Activated CD4-positive, alpha-beta T cell treated with anti-CD3 and anti-CD28 coated beads, Interleukin-2, amount 50 U/mL, for 1 hour (primary cell): ENCODE measurements around the gene BPIFB2.

Experiments
- DNase-seq: peaks from one replicate; pipeline ENCODE4 v3.0.0-alpha.2; 2020

Gene BPIFB2

DNA sequence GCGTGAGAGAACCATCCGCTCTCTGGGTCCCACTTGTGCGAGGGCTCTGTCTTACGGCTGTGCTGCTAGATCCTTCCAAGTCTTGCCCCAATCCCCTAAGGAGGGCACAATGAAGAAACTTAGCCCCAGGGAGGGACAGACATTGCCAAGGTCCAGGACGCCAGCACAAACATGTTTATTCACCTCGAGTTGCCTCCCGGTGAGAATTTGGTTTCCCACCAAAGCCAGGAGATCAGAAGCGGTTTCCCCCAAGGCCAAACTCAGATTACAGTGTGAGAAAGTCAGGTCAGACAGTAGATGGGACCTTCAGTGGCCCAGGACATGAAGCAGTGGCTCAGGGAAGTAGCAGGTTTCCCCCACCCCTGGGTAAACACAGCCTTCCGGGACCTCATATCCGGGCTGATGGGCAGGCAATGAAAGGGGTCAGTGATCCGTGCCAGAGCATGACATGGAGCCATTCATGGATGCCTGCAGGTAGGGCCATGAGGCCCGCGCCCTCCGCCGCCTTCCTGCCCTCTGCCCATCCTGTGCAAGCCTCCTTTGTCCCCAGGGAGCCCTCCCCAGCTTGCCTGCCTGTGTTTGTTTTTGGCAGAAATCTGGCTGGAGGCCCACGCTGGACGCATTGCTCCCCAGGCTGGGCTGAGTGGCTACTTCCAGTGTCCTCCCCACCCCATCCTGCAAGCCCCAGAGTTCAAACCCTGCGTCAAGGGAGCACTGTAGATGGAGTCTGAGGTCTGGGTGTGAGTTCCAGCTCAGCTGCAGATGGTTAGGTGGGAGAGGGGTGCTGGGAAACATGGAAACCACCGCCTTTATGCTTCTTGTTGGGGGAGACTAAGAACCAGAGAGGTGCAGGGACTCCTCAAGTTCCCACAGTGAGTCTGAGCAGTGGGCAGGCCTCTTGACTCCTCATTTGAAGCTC is 2.0 kb downstream of the BPIFB2 start:
- no peak for DNase-seq

DNA sequence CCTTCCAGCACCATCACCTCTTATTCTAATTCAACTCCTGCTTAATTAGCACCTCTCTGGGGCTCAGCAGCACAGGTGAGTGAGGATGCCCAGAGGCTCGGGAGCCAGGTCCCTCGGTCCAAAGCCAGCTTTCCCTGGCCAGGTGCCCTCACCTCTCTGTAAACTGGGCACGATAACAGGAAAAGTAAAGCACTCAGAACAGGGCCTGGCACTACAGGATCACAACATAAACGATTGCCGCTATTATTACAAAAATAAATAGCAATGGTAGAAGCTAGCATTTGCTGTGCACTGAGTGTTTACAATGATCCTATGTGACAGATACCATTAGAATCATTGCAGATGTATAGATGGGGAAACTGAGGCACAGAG is 2.6 kb downstream of the BPIFB2 start:
- DNase-seq, result no peak

DNA sequence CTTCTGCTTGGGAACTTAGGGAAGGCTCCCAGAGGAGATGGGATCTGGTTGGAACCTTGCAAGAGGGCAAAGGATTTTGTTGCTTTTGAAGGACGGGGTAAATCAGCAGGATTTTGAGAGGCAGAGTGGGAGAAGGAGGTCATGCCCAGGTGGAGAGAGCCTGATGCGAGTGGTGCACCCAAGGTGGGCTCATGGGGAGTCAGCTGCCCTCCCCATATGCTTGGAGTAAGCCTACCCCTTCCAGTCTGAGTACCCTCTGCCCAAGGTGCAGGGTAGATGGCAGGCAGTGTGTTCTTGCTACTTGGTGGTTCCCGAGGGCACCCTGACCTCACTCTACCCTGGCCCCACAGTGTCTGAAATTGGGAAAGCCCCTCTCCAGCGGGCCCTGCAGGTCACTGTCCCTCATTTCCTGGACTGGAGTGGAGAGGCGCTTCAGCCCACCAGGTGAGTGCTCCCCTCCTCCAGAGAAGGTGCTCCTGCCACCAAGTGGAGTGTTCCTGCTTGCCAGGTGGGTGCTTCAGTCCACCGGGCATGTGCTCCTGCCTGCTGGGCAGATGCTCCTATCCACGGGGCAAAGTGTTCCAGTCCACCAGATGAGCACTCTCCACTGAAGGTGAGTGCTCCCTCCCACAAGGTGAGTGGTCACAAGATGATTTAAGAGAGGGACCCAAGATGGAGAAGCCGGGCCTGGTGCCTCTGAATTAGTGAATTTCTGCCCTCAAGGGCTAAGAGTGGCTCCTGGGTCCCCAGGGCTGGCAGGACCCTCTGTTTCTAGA is 3.4 kb downstream of the BPIFB2 start:
- DNase-seq, result no peak

DNA sequence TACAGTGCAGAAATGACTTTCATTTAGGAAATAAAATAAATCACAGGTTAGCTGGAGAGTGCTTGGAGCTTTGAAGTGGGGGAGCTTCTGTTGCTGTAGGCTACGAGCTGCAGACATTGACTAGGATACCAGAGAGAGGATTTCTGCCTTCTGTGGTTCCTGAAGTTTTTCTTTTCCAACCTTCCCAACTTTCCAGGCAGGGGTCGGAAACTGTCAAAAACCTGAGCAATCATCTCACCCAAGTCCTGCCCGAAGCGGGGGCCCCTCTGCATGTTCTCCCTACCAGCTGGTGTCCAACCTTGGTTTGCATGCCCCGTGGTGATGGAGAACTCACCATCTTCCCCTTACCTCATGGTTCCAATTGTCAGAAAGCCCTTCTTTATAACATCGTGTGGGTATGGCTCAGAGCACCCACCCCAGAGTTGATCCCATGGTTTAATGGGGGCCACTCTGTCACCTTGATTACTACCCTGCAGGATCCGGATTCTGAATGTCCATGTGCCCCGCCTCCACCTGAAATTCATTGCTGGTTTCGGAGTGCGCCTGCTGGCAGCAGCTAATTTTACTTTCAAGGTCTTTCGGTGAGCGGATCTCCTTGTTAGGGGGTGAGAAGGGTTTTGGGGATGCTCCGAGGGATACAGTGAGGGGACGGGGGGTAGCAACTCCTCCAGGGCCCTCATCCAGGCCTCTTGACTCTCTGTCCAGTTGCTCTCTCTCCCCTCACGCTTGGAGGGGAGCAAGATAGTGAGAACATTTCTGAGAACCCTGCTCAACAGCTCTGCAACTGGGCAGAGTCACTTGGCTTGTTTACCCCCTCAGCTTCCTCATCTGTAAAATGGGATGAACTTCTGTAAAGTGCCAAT is 5.1 kb downstream of the BPIFB2 start:
- DNase-seq, result no peak

DNA sequence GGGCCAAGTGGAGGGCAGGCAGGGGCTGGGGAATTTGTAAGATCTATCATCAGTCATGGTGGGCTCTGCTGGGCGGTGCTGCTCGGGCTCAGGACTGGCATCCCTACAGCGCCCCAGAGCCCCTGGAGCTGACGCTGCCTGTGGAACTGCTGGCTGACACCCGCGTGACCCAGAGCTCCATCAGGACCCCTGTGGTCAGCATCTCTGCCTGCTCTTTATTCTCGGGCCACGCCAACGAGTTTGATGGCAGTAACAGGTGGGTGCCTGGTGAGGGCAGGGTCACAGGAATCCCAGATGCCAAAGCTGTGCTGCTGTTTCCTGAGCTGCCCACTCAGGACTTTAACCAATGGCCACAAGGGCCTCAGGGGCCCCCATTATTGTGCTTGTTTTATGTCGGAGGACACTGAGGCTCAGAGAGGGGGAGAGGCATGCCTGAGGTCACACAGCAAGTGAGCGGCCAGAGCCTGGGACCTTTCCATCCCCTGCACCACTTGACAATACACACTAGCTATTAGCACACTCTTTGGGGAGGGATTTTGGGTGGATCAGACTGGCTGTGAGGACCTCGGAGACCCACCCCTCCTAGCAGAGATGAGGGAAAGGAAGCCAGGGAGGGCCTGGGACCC is 6.3 kb downstream of the BPIFB2 start:
- DNase-seq, result no peak

DNA sequence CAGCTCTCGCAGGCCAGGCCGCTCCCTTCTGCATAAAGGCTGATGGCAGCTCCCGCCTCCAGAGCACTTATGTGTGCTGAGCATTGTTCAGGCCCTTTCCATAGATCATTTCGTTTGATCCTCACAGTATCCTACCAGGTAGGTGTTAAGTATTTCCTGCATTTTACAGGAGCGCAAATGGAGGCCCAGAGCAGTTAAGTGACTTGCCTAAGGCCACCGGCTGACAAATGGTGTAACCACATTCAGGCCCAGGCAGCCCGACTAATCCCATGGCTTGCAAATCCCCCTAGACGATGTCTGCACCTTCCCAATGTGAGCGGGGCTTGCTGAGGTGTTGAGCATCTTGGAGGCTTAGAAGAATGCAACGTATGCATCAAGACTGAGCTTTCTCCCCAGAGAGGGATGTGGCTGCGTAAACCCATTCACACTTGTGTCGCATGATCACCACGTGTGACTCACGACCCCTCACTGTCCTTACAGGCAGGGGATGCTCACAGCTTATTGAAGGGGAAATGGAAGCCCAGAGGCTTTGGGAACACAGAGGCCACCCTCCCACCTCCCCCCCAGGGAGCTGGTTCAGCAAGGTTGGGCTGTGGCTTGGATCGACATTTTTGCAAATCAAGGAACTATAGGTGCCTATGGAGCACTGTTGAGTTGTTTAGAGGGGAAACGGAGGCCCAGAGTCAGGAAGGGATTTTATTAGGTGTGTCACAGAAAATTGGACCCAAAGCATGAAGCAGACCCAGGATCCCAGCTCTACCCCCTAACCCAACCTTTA is 7.0 kb downstream of the BPIFB2 start:
- DNase-seq, result no peak

DNA sequence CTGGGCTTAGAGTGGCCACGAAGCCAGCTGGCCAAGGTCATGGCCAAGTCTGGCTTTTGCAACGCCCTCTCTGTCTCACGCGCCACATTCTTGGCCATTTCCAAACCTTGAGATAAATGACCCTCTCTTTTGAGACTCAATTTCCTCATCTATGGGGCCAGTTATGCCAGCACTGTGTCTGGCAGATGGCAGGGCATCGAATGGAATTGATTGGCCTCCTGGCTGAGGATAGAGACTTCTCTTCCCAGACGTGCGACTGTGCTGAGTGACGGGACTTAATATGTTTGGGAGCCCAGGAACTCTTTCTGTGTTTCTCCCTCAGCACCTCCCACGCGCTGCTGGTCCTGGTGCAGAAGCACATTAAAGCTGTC is 7.6 kb downstream of the BPIFB2 start:
- DNase-seq, result no peak

DNA sequence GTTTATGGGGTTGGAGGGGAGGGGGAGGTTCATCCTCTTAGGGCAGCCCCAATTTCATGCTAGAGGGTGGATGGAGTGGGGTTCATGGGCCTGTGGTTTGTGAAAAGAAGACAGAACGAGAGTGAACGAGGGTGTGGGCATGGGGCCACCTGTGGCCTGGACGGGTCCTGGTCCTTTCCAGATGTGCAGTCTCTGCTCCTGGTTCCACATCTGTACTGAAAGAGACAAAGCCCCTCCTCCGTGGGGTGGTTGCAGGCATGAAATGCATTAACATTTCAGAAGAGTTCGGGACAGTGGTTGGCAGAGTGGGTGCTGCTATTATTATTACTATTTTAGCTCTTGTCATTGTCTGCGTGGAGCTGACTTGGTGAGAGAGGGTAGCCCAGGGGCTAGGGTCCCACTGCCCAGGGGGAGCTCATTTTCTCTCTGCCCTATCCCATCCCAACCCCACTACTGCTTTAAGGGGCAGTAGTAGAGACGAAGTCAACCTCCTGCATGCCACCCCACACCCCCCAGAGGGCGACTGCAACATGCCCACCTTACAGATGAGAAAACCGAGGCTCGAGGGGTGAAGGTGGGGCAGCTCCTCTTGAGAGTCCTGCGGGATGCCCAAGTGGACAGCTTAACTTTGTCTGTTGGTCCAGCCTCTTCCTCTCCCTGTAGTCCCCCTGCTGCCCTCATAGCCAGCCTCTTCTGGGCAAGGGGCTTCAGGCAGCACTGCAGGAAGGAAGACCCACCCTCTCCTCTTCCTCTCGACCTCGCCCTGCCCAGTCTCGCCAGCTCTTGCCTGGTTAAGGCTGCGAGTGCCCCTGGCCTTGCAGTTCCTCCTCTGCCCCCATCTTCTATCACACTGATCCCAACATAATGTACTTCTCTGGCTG is 8.4 kb downstream of the BPIFB2 start:
- no peak for DNase-seq

DNA sequence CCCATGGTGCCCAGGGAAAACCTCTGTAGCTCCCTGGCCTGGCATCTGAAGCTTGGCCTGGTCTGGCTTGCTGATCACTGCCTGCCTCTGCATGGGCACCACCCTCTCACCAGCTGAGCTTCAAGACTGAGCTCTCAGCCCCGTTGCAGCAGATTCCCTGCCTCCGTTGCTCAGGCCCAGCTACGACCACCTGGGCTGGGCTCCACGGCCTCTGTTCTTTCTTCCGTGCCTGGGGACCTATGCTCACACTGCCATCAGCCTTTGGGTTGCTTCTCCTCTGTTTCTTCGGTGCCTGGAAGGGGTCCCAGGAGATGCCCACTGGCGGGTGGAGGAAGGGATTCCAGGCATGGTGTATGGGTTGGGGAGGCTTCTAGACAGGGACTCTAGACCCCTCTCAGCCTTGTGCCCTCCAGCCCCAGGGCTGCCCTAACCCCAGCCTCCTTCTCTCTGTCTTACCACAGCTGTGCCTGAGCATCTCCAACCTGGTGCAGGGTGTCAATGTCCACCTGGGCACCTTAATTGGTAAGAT is 9.1 kb downstream of the BPIFB2 start:
- no peak for DNase-seq

DNA sequence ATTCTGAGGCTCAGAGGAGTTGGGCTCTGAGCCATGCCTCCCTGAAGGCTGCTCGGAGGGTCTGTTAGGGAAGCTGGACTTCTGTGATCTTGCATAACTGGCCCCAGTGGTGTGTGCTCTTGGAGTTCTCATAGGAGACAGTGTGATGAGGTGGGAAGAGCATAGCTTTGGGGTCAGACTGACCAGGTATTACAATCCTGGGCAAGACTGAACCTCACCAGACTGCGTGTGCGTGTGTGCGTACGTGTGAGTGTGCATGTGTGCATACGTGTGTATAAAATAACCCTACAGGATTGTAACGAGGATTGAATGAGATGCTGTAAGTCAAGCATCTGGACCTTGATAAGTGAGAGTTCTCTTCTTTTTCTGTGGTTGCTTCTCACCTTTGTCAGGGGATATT is 10.0 kb downstream of the BPIFB2 start:
- no peak for DNase-seq

DNA sequence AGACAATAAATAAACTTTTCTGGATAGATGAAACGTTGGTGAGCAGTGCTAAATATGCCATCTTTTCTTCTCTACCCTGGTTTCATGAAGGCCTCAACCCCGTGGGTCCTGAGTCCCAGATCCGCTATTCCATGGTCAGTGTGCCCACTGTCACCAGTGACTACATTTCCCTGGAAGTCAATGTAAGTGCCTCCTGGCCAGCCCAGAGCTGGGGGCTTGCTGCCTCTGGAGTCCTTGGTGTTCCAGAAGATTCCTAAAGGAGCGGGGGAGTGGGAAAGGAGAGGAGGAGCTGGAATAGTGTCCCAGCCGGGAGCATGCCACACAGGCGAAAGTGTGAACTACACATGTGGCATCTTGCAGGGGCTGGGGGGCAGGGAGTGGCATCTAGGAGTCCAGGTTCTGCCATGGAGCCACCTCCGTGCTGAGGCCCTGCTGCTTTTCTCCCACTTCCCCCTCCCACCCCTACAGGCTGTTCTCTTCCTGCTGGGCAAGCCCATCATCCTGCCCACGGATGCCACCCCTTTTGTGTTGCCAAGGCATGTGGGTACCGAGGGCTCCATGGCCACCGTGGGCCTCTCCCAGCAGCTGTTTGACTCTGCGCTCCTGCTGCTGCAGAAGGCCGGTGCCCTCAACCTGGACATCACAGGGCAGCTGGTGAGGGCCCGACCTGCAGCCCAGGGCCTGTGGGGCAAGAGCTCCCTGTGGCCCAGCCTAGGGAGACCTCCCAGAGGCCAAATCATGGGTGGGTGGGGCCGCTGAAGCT is 10.8 kb downstream of the BPIFB2 start:
- no peak for DNase-seq

DNA sequence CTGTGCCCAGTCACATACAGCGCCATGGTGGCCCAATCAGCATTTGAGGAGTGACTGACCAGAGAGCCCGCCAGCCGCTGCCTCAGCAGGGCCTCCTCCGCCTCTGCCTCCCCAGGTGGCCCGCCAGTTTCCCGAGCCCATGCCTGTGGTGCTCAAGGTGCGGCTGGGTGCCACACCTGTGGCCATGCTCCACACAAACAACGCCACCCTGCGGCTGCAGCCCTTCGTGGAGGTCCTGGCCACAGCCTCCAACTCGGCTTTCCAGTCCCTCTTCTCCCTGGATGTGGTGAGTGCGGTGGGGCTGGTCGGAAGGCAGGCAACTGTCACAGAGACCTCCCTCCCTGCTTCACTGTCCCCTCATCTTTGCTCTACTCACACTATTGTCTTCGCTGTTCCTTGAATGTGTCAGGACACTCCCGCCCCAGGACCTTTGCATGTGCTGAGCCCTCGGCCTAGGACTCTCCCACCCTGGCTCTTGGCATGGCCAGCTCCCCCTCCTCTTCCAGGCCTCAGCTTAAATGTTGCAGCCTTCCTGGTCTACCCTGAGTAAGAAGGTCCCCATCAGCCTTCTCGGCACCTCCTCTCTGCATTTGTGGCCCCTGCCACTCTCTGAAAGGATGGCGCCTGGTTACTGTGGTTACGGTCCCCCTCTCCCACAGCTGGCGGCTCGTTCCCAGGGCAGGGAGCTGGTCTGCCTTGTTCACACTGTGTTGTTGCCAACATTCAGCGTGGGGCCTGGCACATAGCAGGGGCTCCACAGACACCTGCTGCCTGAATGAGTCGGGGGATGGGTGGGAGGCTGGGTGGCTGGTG is 12.2 kb downstream of the BPIFB2 start:
- no peak for DNase-seq

DNA sequence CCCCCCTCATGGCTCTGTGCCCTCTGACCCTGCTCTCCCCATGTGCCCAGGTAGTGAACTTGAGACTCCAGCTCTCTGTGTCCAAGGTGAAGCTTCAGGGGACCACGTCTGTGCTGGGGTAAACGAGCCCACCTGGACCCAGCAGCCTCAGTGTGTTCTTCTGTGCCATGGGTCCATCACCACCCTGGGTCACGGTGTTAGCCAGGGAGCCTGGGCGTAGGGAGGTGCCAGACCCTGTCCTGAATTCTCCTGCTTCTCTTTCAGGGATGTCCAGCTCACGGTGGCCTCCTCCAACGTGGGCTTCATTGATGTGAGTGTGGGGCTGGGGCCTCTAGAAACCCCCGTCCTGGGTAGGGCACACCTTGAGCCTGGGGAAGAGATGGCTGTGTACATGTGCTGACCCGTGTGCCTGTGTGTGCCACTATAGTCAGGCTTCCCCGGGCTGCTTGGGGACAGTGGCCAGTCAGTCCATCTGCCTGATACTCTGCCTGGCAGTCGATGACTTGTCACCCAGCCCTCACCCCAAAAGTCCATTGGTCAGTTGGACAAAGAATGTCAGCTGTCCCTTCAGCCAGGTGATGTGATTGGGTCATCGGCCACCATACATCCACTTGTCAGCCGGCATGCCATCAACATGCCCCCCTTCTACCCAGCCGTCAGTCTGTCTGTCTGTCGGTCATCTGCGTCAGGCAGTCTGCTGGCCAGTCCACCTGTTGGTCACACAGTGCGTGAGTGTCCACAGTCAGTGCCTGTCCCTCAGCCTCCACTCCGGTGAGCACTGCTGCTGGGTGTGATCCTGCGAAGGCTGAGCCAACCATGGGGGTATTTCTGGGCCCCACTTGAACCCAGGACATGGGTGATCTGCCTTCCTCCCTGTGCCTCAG is 13.0 kb downstream of the BPIFB2 start:
- DNase-seq, result no peak

DNA sequence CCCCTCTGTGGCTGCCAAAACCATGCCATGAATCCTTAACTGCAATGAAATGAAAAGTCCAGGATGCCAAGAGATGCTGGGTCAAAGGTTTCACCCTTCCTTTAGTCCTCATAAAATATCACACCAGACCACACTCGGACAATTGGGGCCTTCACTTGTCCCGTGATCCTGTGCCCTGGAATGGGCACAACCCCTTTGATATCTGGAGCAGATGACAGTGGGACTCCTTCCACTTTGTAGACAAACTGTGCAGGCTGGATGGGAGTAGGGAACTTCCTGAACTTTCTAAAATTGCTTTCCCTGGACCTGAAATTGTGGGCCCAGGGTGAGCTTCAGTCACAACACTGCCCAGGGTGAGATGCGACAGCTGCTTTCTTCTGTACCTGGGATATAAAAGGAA is 14.4 kb downstream of the BPIFB2 start:
- DNase-seq, result no peak

DNA sequence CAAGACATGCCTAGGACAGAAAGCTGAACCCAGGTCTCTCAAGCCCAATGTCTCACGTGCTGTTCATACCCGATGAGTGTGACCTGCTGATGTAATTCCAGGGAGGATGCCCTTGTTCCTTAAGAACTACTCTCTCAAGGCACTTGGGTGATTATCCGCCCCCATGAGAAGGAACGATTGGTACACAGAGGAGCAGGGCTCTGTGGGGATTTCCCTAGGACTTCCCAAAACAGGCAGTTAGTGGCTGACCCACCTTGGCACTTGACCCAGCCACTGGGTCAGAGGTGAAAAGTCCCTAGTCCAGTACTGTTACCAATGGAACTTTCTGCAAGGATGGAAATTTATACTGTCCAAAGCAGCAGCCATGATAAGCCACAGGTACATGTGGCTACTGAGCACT is 14.8 kb downstream of the BPIFB2 start:
- DNase-seq, result no peak

DNA sequence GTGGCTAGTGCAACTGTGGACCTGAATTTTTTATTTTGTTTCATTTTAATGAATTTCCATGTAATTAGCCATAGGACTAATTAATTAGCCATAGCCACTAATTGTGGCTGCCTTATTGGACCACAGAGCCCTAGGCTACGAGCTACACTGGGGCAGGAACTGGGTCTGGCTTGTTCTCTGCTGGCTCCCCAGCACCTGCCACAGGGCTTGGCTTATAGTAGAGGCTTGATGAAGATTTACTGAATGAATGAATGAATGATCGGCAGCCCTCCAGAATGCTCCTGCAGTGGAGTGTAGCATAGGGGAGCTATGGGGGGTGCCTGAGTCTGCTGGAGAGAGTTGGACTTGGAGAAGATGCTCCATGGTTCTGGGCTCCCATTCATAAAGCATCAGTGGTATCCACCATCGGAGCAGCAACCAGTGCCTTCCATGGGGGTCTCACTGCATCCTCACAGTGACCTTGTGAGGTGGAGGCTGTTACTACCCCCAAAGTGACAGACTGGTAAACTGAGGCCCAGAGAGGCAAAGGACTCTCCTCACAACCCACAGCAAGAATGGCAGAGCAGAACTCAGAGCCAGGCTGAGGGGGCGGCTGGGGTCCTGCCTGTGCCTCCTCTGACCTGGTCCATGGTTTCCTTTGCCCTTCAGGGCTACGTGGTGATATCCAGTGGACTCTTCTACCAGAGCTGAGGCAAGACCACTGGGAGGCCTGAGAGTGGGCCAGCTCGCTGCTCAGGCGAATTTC is 15.4 kb downstream of the BPIFB2 start:
- no peak for DNase-seq
